HepG2 (cell line): ENCODE data around the gene HEXA. TPM values are rescaled to one million over a fixed set of nuclear protein-coding genes. Genes with fewer than 3 reads are reported as not detected.
A peak's percentile ranks its signal among the peaks of the same experiment; 100 is the strongest.

Source experiments
- ASH2L ChIP-seq: fragments of 300-600, 200-600 bp; sonication (generic); IDR thresholded peaks from 2 replicates; pipeline ENCODE4 v1.7.0; 2017; ENCODE audit warnings: low read depth, mild to moderate bottlenecking, moderate library complexity, mixed read lengths, low read length; ENCODE audit not compliant: insufficient read length
- CREM ChIP-seq, 2 experiments: sonication (generic) in 1 of 2; formaldehyde crosslinking in 1 of 2; IDR thresholded peaks; 2 replicates each; pipeline versions ENCODE4 v1.4.0 to v1.6.1; 2016 to 2020; ENCODE audit warnings: antibody characterized with exemption in 1 of 2, mild to moderate bottlenecking in 1 of 2, missing genetic modification reagents in 1 of 2
- ELF3 ChIP-seq: IDR thresholded peaks from 2 replicates; pipeline ENCODE4 v1.6.1; 2016; ENCODE audit warnings: missing genetic modification reagents, missing compliant biosample characterization
- FOXA1 ChIP-seq, 2 experiments: fragments of 450-650 bp in 1 of 2; sonication (generic) in 1 of 2; formaldehyde crosslinking in 1 of 2; IDR thresholded peaks; 2 replicates each; pipeline versions ENCODE4 v1.4.0 to v1.6.1; 2016 to 2020; ENCODE audit warnings: missing genetic modification reagents in 1 of 2
- HCFC1 ChIP-seq: fragments of 150-350 bp; IDR thresholded peaks from 2 replicates; pipeline ENCODE4 v1.6.1; 2014; ENCODE audit warnings: low read depth, low read length
- HMG20B ChIP-seq: conservative IDR thresholded peaks from 2 replicates; pipeline ENCODE4 v1.6.1; 2016; ENCODE audit warnings: missing genetic modification reagents, missing compliant biosample characterization
- JUND ChIP-seq: sonication (generic); formaldehyde crosslinking; IDR thresholded peaks from 2 replicates; pipeline ENCODE4 v1.8.0; 2022; ENCODE audit warnings: mild to moderate bottlenecking, missing genetic modification reagents
- KDM1A ChIP-seq: IDR thresholded peaks from 2 replicates; pipeline ENCODE4 v1.6.1; 2016; ENCODE audit warnings: missing compliant biosample characterization
- KIAA2018 ChIP-seq: sonication (generic); formaldehyde crosslinking; IDR thresholded peaks from 2 replicates; pipeline ENCODE4 v1.5.0; 2020; ENCODE audit warnings: mild to moderate bottlenecking, missing genetic modification reagents, borderline replicate concordance
- MLLT10 ChIP-seq: sonication (generic); formaldehyde crosslinking; IDR thresholded peaks from 2 replicates; pipeline ENCODE4 v1.4.0; 2020; ENCODE audit warnings: missing genetic modification reagents
- POLR2A ChIP-seq, 2 experiments: IDR thresholded peaks; 2 replicates each; pipeline ENCODE4 v1.6.1; 2011; ENCODE audit warnings: low read depth in 2 of 2, low read length in 2 of 2, mild to moderate bottlenecking in 1 of 2, moderate library complexity in 1 of 2; ENCODE audit not compliant: insufficient read depth in 1 of 2
- SP140L ChIP-seq: sonication (generic); formaldehyde crosslinking; IDR thresholded peaks from 2 replicates; pipeline ENCODE4 v1.4.0; 2020; ENCODE audit warnings: missing genetic modification reagents, borderline replicate concordance
- U2AF2 ChIP-seq: fragments of 200-400 bp; formaldehyde crosslinking; IDR thresholded peaks from 2 replicates; pipeline ENCODE4 v1.6.1; 2017; ENCODE audit warnings: low read depth, mild to moderate bottlenecking, low read length
- ZFP62 ChIP-seq: sonication (generic); formaldehyde crosslinking; IDR thresholded peaks from 2 replicates; pipeline ENCODE4 v1.4.0; 2020; ENCODE audit warnings: missing genetic modification reagents
- ZNF160 ChIP-seq: sonication (generic); formaldehyde crosslinking; IDR thresholded peaks from 2 replicates; pipeline ENCODE4 v1.8.0; 2022; ENCODE audit warnings: mild to moderate bottlenecking, inconsistent platforms, missing genetic modification reagents
- ZNF234 ChIP-seq: sonication (generic); formaldehyde crosslinking; conservative IDR thresholded peaks from 2 replicates; pipeline ENCODE4 v1.5.1; 2020; ENCODE audit warnings: mild to moderate bottlenecking, missing genetic modification reagents
- ZNF251 ChIP-seq: sonication (generic); formaldehyde crosslinking; IDR thresholded peaks from 2 replicates; pipeline ENCODE4 v1.9.0; 2021; ENCODE audit warnings: mild to moderate bottlenecking, missing genetic modification reagents
- ZNF354B ChIP-seq: sonication (generic); formaldehyde crosslinking; IDR thresholded peaks from 2 replicates; pipeline ENCODE4 v1.8.0; 2022; ENCODE audit warnings: mild to moderate bottlenecking, missing genetic modification reagents
- ZNF670 ChIP-seq: sonication (generic); formaldehyde crosslinking; IDR thresholded peaks from 2 replicates; pipeline ENCODE4 v1.8.0; 2022; ENCODE audit warnings: mild to moderate bottlenecking, missing genetic modification reagents, borderline replicate concordance
- ZNF749 ChIP-seq: sonication (generic); formaldehyde crosslinking; IDR thresholded peaks from 2 replicates; pipeline ENCODE4 v1.8.0; 2022; ENCODE audit warnings: mild to moderate bottlenecking, missing genetic modification reagents, moderate library complexity, borderline replicate concordance
- polyA plus RNA-seq, 8 experiments: library from polyadenylated mRNA; depleted of rRNA in 3 of 8; stranded (reverse) in 7 of 8; unstranded in 1 of 8; fragments of >200 nt; fragmentation: Illumina TruSeq in 4 of 8; extraction: Trizol in 4 of 8; gene quantifications; 2 replicates each; pipeline versions ENCODE4 v1.2.1 to v1.2.3, GENCODE V29; 2011 to 2016; ENCODE audit warnings: low read depth in 4 of 8, missing spikeins in 1 of 8, mixed read lengths in 1 of 8; ENCODE audit not compliant: insufficient read depth in 1 of 8
- total RNA-seq, 5 experiments: library from RNA; depleted of rRNA; stranded (reverse); fragments of >200 nt; fragmentation: Illumina TruSeq; extraction: Trizol; gene quantifications; 2 replicates each; pipeline ENCODE4 v1.2.3, GENCODE V29; 2016; ENCODE audit warnings: low read depth in 1 of 5
- TF ChIP-seq, protein P1 (sequence below): sonication (generic); formaldehyde crosslinking; IDR thresholded peaks from 2 replicates; pipeline ENCODE4 v1.5.0; 2020; ENCODE audit warnings: mild to moderate bottlenecking, missing genetic modification reagents

HEXA gene
- total and polyA plus RNA-seq, 2 of the 13 experiments (the other 11 are each of a cell fraction or from before 2014, with no cell fraction given) = 106 to 219 TPM

- TF ChIP-seq, protein P1, sequence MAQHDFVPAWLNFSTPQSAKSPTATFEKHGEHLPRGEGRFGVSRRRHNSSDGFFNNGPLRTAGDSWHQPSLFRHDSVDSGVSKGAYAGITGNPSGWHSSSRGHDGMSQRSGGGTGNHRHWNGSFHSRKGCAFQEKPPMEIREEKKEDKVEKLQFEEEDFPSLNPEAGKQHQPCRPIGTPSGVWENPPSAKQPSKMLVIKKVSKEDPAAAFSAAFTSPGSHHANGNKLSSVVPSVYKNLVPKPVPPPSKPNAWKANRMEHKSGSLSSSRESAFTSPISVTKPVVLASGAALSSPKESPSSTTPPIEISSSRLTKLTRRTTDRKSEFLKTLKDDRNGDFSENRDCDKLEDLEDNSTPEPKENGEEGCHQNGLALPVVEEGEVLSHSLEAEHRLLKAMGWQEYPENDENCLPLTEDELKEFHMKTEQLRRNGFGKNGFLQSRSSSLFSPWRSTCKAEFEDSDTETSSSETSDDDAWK (CRISPR knock-in tag) = no peak
- peak; percentile 95 for TF ChIP-seq ZNF670 (CRISPR knock-in tag)
- TF ChIP-seq KIAA2018 = peak; percentile 92
- TF ChIP-seq FOXA1 (IDR thresholded peaks at IDR 0.05) = no peak
- no peak; the same call in 1 of the 2 replicates for TF ChIP-seq FOXA1 (CRISPR knock-in tag; IDR thresholded peaks at IDR 0.05)
- TF ChIP-seq SP140L (CRISPR knock-in tag) = no peak
- TF ChIP-seq ZNF234 (CRISPR knock-in tag) = no peak
- TF ChIP-seq ELF3 = peak; percentile 88
- peak; percentile 77; the same call in 1 of the 2 replicates for TF ChIP-seq ZNF749 (CRISPR knock-in tag)
- TF ChIP-seq ZNF354B = no peak
- peak; percentile 71 for TF ChIP-seq HCFC1
- TF ChIP-seq POLR2A (IDR thresholded peaks at IDR 0.05; ENCODE audit: insufficient read depth in 1 of 2, low read depth in 2 of 2, low read length in 2 of 2) = peak; percentile 94
- peak; percentile 86 for TF ChIP-seq ASH2L
- peak; percentile 89; the same call in 1 of the 2 replicates for TF ChIP-seq U2AF2
- peak; percentile 42; the same call in 1 of the 2 replicates for TF ChIP-seq ZFP62 (CRISPR knock-in tag)
- peak; percentile 52; the same call in 1 of the 2 replicates for TF ChIP-seq JUND
- TF ChIP-seq KDM1A = no peak; the same call in 1 of the 2 replicates
- peak; percentile 84 for TF ChIP-seq ZNF160 (CRISPR knock-in tag)
- no peak for TF ChIP-seq MLLT10 (CRISPR knock-in tag)
- TF ChIP-seq CREM (IDR thresholded peaks at IDR 0.05) = peak; percentile 87
- no peak for TF ChIP-seq CREM (CRISPR knock-in tag; IDR thresholded peaks at IDR 0.05)
- TF ChIP-seq ZNF251 (CRISPR knock-in tag) = no peak
- 0 out of 2 replicates have a peak, but pooled peaks have one; percentile 39 for TF ChIP-seq HMG20B (CRISPR knock-in tag)
These were observed at the start of gene HEXA (continued) for GRCh38 chr15:72375846-72376581.
